CD4-positive, alpha-beta T cell treated with Interferon gamma for 1 hour (primary cell): ENCODE data around the gene AHNAK2.
"Not testable (repeated sequence)": the region's sequence is repeated elsewhere in the genome, so short reads cannot be mapped to it uniquely, and the experiment has no call there.

Source experiments
- DNase-seq: peaks from one replicate; pipeline ENCODE4 v3.0.0-alpha.2; 2020

AHNAK2 gene

GRCh38 chr14:104971447-104972240 is 6.5 kb downstream of the AHNAK2 start:
- DNase-seq: no peak

- DNase-seq: no peak
These were observed 7.7 kb downstream of the AHNAK2 start for GRCh38 chr14:104970231-104971068.

DNA sequence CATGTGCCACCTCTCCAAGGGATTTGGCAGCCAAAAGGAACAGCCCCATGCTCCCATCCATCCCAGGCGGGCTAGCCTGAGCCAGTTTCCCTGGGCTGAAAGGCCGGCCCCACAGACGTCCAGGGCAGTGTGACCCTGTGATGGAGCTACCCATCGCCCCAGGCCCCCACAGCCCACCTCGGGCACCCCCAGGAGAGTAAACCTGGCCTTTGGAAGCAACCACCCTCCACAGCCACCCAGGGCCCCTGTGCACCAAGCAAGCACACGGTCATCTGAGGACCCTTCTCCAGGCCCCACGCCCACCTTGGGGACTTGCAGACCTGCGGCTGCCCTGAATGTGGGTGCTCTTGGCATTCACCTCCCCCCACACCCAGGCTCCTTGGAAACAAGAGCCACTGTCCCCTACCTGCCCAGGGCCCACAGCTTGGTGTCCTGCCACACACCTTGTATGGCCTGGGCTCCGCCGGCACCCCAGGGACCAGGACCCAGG is 8.4 kb downstream of the AHNAK2 start:
- DNase-seq: no peak

DNA sequence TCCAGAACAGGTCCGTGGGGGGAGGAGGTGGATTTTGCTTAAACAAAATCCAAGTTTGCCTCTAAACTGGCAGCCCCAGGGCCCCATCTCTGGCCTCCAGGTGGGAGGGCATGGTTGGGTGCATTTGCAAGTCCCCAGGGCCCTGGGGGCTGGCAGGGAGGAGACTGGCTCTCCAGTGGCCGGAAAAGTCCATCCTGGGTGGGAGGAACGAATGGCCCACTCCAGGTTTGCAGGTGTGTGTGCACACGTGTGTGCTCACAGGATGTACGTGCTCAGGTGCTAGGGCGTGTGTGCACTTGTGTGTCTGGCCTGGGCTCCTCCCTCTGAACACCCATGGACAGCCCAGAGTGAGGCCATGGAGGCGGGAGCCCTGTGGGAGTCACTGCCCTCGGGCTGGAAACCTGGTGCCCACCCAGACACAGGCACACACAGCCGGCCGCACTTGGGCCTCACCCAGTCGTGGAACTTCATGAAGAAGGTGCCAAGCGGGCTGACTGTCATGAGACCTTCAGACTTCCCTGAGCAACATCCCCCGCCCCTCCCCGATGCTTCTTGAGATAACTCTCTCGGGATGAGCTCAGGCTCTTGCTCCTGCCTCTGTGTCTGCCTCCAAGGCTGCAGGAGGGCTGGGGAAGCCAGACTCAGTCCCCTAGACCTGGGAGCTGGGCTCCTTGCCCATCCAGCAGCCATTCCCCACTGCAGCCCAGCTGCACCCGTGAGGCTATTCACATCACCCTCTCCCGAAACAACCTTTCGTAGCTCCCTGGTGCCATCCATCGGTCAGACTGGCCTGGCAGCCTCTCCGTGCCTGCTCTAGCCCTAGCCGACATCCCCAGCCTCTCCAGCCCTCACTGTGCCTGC is 9.4 kb downstream of the AHNAK2 start:
- no peak for DNase-seq

- DNase-seq: no peak
These were observed 10.0 kb downstream of the AHNAK2 start for GRCh38 chr14:104968153-104968527.

GRCh38 chr14:104967386-104968152 is 10.6 kb downstream of the AHNAK2 start:
- DNase-seq: no peak

GRCh38 chr14:104966981-104967385 is 11.2 kb downstream of the AHNAK2 start:
- DNase-seq: no peak

- DNase-seq: no peak
These were observed 11.8 kb downstream of the AHNAK2 start for GRCh38 chr14:104966261-104966865.

DNA sequence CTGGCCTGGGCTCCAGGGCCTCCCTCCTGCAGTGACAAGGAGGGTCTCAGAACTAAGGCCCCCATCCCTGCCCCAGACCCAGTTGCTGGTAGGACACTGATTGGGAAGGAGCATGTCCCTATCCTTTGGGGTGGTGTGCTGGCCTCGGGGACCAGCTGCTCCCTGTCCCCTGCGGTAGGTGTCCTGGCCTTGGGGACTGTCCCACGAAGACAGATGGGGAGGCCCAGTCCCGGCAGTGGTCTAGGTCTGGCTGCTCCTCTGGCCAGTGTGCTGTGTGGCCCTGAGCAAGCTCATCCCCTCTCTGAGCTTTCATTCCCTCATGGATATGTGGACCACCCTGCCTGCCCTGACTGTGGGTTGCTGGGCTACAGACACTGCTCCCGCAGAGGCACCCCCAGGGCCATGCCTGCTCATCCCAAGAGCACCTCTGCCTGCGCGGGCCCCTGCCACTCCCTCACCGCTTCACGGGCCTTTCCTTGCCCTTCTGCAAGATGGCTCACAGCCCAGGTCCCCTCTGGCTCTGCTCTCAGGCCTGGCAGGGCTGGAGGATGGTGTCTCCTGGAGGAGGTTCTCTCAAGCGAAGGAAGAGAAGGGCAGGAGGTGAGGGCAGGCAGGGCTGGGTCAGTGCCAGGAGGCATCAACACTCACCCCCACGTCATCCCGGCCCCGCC is 12.5 kb downstream of the AHNAK2 start:
- DNase-seq: no peak

DNA sequence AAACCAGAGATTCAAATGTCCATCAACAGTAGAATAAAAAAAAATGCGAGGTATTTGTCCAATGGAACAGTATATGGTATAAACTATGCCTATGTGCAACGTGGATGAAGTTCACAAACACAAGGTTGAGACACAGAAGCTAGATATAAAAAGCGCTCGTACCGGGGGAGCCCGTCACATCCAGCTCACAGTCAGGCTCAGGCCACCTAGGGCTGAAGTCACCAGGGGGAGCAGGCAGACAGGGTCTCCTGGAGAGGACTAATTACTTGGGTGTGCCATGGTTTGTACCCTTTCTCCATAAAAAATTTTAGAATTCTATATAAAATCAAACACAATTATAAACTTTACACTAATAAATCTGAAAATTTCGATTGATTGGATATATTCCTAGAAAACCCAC is 13.6 kb downstream of the AHNAK2 start:
- no peak for DNase-seq

GRCh38 chr14:104957146-104958113 is 20.7 kb downstream of the AHNAK2 start:
- no peak for DNase-seq

- no peak for DNase-seq
These were observed 21.8 kb downstream of the AHNAK2 start for GRCh38 chr14:104956290-104956890.

GRCh38 chr14:104955396-104955770 is 22.8 kb downstream of the AHNAK2 start:
- DNase-seq: no peak

GRCh38 chr14:104954746-104955395 is 23.3 kb downstream of the AHNAK2 start:
- no peak for DNase-seq

GRCh38 chr14:104953896-104954656 is 24.1 kb downstream of the AHNAK2 start:
- no peak for DNase-seq

GRCh38 chr14:104953097-104953496 is 25.1 kb downstream of the AHNAK2 start:
- DNase-seq: no peak

GRCh38 chr14:104951863-104952657 is 26.1 kb downstream of the AHNAK2 start:
- not testable (repeated sequence) for DNase-seq
